HG02840 (cell line): Measurements from ENCODE around the gene C12orf60.
A peak's percentile ranks its signal among the peaks of the same experiment; 100 is the strongest.

Experiments used
- ATAC-seq: cut with Tn5 transposase; IDR thresholded peaks from one replicate; pipeline ENCODE4 v1.9.1; 2021; ENCODE audit warnings: mild to moderate bottlenecking, moderate library complexity, moderate number of reproducible peaks; ENCODE audit not compliant: unreplicated experiment, low FRiP score

Gene C12orf60

DNA sequence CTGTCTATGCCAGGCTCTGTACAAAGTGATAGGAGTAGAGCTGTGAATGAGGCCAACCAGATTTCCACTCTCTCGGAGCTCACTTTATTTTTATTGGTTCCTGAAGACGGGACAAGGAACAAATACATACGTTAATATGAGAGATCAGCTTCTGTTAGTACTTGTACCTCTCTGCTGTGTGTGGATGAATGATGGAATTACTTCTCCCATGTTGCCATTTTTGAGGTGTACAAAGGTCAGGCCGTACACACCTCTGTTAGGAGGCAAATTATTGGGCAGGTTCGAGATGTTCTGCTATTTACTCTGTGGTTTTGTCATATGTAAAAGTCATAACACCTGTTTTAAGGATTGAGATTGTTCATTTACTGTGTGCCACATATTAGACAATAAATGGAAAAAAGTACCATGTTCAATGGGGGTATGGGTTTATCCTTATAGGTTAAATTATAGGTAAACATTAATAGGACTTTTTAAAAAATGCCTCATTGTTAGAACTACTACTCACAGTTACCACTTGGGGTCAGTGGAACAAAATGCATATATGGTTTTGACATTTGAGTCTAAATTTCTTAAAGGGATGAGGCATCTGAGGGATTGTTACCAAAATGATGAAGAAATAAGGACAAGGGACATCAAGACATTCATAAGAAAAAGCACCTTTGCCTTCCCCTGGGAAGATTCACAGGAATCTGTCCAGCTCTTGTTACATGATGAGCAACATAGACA lies 27.1 kb upstream of the C12orf60 start:
- no peak for ATAC-seq

- ATAC-seq, result no peak
Observed at GRCh38 chr12:14777271-14777670, 26.2 kb upstream of the C12orf60 start.

GRCh38 chr12:14779834-14780233 lies 23.6 kb upstream of the C12orf60 start:
- ATAC-seq, result no peak

GRCh38 chr12:14780859-14781258 lies 22.6 kb upstream of the C12orf60 start:
- ATAC-seq, result no peak

GRCh38 chr12:14781563-14781962 lies 21.9 kb upstream of the C12orf60 start:
- ATAC-seq, result no peak

GRCh38 chr12:14782756-14783155 lies 20.7 kb upstream of the C12orf60 start:
- ATAC-seq, result no peak

- no peak for ATAC-seq
Observed at GRCh38 chr12:14784471-14784870, 19.0 kb upstream of the C12orf60 start.

DNA sequence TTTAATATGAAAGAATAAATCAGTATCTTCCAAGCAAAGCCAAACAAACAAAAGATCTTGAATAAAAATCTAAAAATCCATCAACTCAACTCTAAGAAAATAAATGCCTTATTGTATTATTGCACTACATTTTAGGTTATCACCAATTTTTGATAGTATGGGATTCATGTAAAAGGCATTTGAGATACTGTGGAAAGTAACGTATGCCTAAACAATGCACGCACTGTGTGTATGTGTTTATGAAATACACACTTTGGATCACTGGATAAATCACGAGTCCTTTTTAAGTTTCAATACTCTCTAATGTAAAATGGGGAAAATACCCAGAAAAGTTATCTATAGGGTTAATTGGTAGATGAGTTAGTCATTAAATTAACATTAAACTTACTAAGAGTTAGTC lies 17.9 kb upstream of the C12orf60 start:
- no peak for ATAC-seq

- no peak for ATAC-seq
Observed at GRCh38 chr12:14795028-14795448, 8.4 kb upstream of the C12orf60 start.

DNA sequence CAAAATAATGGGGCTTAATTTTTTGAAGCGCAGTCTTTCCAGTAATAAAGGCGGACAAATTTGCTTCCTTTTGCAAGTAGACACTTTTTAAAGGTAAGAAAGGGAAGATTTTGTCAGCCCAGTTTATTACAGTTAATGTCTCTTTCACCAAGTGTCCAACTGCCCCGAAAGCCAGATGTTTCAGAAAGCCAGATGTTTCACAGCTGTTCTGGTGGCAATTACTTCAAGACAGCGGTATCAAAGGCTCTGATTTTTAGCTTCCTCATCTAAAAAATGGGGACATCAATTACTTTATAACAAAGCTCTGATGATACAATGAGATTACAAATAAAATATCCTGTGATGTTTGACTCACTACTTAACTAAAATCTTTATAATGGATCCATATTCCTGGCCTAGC lies 1.2 kb upstream of the C12orf60 start:
- no peak for ATAC-seq

DNA sequence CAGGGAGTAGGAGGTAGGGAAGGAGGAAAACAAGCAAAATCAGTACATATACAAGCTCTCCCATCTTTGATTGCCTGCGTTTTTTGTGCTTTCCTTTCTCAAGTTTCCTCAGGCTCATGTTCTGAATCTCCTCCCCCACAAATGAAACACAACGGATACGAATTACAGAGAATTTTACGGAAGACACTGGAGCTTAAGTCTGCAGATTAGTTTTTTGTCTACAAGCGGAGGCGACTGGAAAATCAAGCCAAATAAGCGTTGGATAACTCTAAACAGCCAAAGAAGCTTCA lies 804 bp upstream of the C12orf60 start:
- no peak for ATAC-seq

DNA sequence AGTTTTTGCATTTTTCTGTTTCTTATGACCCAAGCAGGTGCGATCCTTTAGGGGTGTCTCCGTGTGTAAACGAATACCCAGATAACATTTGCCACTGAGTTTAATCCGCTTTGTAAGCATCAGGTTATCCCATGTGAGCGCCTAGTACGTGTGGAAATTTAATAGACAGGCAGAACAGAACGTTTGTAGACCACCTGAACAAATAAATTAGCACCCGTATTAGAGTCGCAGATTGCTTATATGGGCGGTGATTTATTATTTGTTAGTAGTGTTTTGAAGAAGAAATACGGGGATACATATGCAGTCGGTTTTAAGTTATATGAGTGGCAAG lies 325 bp downstream of the C12orf60 start:
- peak; percentile 19 for ATAC-seq

DNA sequence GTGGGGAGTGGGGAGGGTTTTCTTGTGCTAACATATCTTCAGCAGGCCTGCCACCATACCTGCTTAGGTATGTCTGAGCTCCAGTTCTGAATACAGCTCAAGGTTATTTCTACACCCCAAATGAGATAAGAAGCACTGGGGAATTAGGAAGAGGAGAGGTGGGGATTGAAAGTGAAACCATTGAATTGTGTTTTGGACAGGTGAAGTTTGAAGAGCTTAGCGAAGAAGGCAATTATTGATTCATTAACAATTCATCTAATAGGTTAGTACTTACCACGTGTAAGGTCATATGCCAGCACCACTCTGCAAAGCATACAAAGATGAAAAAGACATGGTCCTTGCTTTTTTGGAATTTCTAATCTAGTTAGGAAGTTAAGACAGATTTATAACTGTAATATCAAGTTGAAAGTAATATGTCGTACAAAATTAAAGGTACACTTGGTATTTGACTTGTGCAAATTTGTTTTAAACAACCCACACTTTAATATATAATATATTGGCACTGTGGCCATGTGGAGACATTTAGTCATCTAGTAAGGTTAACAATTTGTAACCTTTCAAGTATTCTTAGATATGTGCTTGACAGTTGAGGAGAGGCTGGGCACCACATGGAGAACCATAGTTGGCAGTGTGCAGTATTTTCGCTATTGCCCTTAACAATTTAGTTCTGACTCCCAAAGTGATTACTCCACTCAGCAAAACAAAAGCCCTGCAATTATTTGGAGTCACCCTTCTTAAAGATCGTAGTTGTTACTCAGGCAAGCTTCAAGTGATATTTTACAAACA lies 6.9 kb downstream of the C12orf60 start:
- ATAC-seq, result no peak

DNA sequence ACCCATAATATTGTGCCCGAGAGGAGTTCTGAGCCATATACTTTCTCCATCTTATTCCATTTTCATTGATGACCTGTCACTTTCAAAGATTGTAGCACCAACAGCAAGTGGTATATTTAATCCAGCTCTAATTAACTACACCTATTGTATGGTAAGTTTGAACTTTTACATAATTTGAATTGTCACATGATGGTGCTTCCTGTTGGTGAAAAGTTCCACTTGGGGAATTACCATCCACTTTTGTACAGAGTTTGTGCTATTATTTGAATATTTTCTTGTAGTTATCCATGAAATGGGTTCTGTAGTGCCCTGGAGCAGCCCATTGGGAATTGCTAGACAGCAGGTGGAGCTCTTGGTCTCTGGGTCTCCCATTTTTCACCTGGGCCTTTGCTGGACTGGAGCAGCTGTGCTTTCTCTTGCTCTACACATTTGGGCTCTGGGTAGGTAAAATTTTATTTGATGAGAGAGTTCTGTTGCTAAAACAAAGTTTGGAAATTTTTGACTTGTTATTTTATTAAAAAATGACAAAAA lies 7.5 kb downstream of the C12orf60 start:
- no peak for ATAC-seq

DNA sequence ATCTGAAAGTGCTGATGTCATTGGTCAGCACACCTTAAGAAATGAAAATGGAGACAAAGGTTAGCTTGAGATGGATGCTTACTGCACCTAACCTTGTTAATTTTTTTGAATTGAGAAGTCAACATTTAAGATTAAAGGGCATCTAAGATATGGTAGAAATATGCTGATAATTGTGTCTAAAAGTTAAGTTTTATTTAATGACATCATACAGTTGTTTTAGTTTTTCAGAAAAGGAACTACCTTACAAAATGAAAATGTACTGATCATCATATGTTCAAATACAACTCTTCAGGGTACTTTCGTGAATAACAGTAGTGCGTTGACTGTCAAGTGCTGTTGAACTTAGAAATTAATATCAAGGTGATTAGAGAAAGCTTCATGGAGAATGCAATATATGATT lies 8.0 kb downstream of the C12orf60 start:
- ATAC-seq, result no peak

DNA sequence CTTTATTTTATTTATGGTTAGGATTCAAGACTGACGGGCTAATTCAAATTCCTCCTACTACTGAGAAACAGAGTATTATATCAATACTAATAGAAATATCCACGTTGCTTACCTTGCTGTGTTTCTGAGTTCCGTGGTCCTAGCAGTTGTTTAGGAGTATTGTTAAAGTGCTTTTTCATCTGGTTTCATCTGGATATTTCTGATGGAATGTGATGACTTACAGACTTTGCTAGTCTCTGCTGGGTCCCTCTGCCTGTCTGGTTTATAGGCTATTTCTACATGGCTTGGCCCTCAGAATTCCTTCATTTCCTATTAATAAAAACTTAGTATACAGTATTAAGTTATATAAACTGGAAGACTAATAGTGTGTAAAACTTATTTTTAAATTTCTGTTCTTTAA lies 10.5 kb downstream of the C12orf60 start, which contains the start of gene SMCO3:
Gene SMCO3 (minus strand): TSS at position 169 of the 400 bp plus-strand sequence. CDS start 7,502 bp downstream, outside the sequence.
- no peak for ATAC-seq

GRCh38 chr12:14824012-14824634 lies 20.7 kb downstream of the C12orf60 start:
- no peak for ATAC-seq

GRCh38 chr12:14825256-14825655 lies 21.8 kb downstream of the C12orf60 start:
- no peak for ATAC-seq

- no peak for ATAC-seq
Observed at GRCh38 chr12:14826491-14826890, 23.0 kb downstream of the C12orf60 start.

GRCh38 chr12:14827043-14827442 lies 23.6 kb downstream of the C12orf60 start:
- no peak for ATAC-seq

DNA sequence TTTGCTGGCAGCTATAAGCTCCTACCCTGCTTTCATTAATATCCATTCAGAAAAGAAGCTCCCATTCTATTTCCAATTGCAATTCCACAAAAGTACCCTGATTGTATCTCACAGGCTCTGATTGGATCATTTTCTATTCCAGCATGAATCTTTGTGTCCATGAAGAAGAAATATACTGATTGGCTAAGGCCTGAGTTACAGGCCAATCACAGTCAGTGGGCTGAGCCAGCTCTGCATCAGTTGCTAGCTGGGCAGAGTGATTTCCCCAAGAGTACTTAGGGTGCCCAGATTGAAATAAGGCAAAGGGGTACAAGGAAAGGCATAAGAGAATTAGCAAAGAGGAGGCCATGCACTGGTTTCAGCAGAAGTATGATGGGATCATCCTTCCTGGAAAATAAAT lies 25.4 kb downstream of the C12orf60 start:
- no peak for ATAC-seq
